Measurements from ENCODE around the gene ASPG.

The ASPG gene

DNA sequence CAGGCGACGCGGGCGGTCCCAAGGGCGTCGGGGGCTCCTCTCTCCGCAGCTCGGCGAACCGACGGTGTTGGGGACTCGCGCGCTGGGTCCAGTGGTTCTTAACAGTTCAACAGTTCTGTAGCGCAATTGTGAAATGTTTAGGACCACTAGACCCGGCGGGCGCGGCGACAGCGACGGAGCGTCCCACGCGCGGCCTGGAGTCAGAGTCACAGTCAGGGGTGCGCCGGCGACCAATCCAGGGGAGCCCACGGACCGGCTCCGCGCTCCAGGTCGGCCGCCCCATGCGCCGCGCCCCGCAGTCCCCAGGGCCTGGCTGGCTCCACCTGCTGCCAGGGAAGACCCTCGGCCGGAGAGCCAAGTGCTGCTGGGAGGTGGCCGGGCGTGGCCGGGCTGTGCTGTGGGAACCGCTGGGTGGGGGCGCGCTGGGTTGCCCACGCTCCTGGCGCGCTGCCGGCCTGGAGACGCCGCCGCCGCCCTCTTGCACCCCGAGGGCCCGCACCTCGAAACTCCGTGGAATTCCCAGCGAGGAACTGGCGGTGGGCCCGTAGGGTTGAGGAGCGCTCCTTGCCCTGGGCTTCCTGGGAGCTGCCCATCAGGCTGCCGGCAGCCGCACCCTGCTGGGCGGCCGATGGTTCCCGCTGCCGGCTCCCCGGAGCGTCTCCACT lies 32.0 kb downstream of the ASPG start:
- DNase-seq (ENCODE audit: low read depth): no peak
- H3K4me3 ChIP-seq (ENCODE audit: low read depth, low read length): no peak overlapping the region
- TF ChIP-seq CTCF (IDR thresholded peaks at IDR 0.05; ENCODE audit: insufficient read depth, low read depth, low read length, missing control alignments): no peak

GRCh38 chr14:104118006-104118844 lies 32.7 kb downstream of the ASPG start:
- no peak overlapping the region for H3K4me3 ChIP-seq (ENCODE audit: low read depth, low read length)
- TF ChIP-seq CTCF (IDR thresholded peaks at IDR 0.05; ENCODE audit: insufficient read depth, low read depth, low read length, missing control alignments): no peak
- no peak for DNase-seq (ENCODE audit: low read depth)

DNA sequence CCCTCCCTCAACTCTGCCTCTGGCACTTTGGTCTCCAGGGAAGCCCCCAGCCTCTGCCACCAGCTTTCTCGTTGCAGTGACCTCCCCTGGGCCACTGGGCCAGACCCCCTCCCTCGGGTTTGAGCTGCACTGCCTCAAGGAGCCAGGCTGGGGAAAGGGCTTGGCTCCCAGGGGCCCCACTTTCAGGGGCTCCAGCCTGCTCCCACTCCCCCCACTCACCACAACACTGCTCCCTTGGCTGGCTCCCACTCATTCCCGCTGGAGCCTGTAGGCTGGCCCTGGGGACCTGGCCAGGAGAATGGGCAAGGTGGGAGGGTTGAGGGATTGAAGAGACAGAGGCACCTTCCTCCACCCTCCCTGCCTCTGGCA lies 33.6 kb downstream of the ASPG start:
- H3K4me3 ChIP-seq (ENCODE audit: low read depth, low read length): no peak overlapping the region
- no peak for DNase-seq (ENCODE audit: low read depth)
- TF ChIP-seq CTCF (IDR thresholded peaks at IDR 0.05; ENCODE audit: insufficient read depth, low read depth, low read length, missing control alignments): no peak

DNA sequence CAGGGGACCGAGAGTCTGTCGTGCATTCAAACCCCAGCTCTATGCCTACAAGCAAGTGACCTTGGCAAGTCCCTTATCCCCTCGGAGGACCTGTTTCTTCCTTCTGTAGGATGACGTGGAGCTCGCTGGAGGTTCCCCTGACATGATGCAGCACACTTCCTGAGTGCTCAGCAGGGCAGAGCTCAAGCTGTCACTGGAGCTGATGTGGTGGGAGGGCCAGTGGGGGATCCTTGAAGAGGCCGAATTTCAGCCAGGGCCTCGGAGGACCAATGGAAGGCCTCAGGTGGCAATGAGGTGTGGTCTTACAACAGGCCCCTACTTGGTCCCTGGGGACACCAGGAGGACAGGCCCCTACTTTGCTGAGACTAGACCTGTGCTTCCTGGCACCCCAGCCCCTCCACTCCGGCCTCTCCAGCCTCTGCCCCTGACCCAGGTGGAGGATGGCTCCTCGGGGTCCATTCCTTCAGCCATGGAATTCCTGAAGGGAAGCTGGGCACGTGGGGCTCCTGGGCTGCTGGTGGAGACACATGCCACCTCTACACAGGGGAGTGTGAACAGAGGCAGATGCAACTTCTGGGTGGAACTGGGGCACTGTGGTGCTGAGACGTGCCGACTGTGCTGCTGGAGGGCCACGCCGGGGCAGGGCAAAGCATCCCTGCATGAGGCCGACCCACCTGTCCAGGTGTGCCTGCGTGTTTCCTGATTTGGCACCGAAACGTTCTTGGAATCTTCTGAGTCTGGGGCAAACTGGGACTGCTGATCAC lies 34.2 kb downstream of the ASPG start:
- DNase-seq (ENCODE audit: low read depth): no peak
- no peak for TF ChIP-seq CTCF (IDR thresholded peaks at IDR 0.05; ENCODE audit: insufficient read depth, low read depth, low read length, missing control alignments)
- no peak overlapping the region for H3K4me3 ChIP-seq (ENCODE audit: low read depth, low read length)

GRCh38 chr14:104120281-104120741 lies 34.8 kb downstream of the ASPG start:
- no peak for DNase-seq (ENCODE audit: low read depth)
- no peak for TF ChIP-seq CTCF (IDR thresholded peaks at IDR 0.05; ENCODE audit: insufficient read depth, low read depth, low read length, missing control alignments)
- H3K4me3 ChIP-seq (ENCODE audit: low read depth, low read length): no peak overlapping the region

DNA sequence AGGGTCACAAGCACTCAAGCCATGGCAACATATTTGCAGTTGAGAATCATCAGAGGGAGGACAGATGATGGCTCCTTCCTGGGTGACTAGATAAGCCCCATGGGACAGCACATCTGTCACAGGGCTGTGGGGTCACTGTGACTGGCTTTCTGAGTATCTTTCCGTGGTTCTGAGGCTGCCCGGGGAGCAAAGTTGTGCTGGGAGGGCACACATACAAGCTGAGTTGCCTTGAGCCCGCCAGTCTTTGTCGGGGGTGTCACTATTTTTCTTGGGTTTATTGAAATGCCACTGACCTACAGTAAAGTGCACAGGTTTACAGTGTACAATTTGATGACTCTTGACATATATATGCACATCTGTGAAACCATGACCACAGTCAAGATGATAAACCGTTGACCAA lies 35.6 kb downstream of the ASPG start:
- no peak for TF ChIP-seq CTCF (IDR thresholded peaks at IDR 0.05; ENCODE audit: insufficient read depth, low read depth, low read length, missing control alignments)
- DNase-seq (ENCODE audit: low read depth): no peak
- H3K4me3 ChIP-seq (ENCODE audit: low read depth, low read length): no peak overlapping the region

Data from GM12865 (cell line).